Measurements from ENCODE around the gene SP9.

SP9 gene

DNA sequence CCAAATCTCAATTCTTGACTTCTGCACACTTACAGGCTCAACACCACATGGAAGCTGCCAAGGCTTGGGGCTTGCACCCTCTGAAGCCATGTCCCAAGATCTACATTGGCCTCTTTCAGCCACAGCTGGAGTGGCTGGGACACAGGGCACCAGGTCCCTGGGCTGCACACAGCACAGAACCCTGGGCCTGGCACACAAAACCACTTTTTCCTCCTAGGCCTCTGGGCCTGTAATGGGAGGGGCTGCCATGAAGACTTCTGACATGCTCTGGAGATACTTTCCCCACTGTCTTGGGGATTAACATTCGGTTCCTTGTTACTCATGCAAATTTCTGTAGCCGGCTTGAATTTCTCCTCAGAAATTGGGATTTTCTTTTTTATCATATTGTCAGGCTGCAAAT lies 29.9 kb downstream of the SP9 start:
- H3K79me2 ChIP-seq (ENCODE audit: insufficient read depth, low read length) = no peaks in the 10 kb centered on the region
- peaks cover 10% of the 10 kb centered on the region; the same call in 1 of the 2 replicates for H3K9me3 ChIP-seq (ENCODE audit: low read length)
- no peak overlapping the region for H3K4me3 ChIP-seq (ENCODE audit: low read depth, low read length, poor library complexity, severe bottlenecking)
- H3K27ac ChIP-seq (ENCODE audit: low read depth, low read length, poor library complexity, severe bottlenecking) = no peak overlapping the region
- H3K9ac ChIP-seq (ENCODE audit: low read length) = no peak overlapping the region
- no peak for TF ChIP-seq EZH2 (IDR thresholded peaks at IDR 0.05; ENCODE audit: borderline replicate concordance, low read length)
- TF ChIP-seq, protein P1, sequence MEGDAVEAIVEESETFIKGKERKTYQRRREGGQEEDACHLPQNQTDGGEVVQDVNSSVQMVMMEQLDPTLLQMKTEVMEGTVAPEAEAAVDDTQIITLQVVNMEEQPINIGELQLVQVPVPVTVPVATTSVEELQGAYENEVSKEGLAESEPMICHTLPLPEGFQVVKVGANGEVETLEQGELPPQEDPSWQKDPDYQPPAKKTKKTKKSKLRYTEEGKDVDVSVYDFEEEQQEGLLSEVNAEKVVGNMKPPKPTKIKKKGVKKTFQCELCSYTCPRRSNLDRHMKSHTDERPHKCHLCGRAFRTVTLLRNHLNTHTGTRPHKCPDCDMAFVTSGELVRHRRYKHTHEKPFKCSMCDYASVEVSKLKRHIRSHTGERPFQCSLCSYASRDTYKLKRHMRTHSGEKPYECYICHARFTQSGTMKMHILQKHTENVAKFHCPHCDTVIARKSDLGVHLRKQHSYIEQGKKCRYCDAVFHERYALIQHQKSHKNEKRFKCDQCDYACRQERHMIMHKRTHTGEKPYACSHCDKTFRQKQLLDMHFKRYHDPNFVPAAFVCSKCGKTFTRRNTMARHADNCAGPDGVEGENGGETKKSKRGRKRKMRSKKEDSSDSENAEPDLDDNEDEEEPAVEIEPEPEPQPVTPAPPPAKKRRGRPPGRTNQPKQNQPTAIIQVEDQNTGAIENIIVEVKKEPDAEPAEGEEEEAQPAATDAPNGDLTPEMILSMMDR (IDR thresholded peaks at IDR 0.05; ENCODE audit: low read length) = no peak
- H3K9me2 ChIP-seq (ENCODE audit: low read depth, low read length) = no peaks in the 10 kb centered on the region
- no peaks in the 10 kb centered on the region for H4K20me1 ChIP-seq (ENCODE audit: insufficient read depth, low read length)
- H3K36me3 ChIP-seq (ENCODE audit: insufficient read depth, low read length) = peaks cover 46% of the 10 kb centered on the region
- H2AFZ ChIP-seq (ENCODE audit: low read length) = no peak overlapping the region
- H3K27me3 ChIP-seq (ENCODE audit: insufficient read depth, low read length) = no peaks in the 10 kb centered on the region
- no peaks in the 10 kb centered on the region for H3F3A ChIP-seq (ENCODE audit: insufficient read depth, low read length)
- no peak overlapping the region for H3K4me2 ChIP-seq (ENCODE audit: low read length)
- H3K4me1 ChIP-seq (ENCODE audit: insufficient read depth, low read length, severe bottlenecking) = no peaks in the 10 kb centered on the region

DNA sequence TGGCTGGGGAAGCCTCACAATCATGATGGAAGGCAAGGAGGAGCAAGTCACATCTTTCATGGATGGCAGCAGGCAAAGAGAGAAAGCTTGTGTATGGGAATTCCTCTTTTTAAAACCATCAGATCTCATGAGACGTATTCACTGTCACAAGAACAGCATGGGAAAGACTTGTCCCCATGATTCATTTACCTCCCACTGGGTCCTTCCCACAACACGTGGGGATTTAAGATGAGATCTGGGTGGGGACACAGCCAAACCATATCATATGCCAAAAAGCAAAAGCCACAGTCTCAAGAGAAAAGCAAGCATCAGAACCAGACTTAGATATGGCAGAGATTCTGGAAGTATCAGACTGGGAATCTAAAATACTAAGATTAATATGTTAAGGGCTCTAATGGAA lies 30.8 kb downstream of the SP9 start:
- no peak overlapping the region for H3K4me3 ChIP-seq (ENCODE audit: low read depth, low read length, poor library complexity, severe bottlenecking)
- no peaks in the 10 kb centered on the region for H3F3A ChIP-seq (ENCODE audit: insufficient read depth, low read length)
- H3K9me2 ChIP-seq (ENCODE audit: low read depth, low read length) = no peaks in the 10 kb centered on the region
- H3K9me3 ChIP-seq (ENCODE audit: low read length) = peaks cover 10% of the 10 kb centered on the region; the same call in 1 of the 2 replicates
- H3K27me3 ChIP-seq (ENCODE audit: insufficient read depth, low read length) = no peaks in the 10 kb centered on the region
- no peaks in the 10 kb centered on the region for H4K20me1 ChIP-seq (ENCODE audit: insufficient read depth, low read length)
- no peak overlapping the region for H2AFZ ChIP-seq (ENCODE audit: low read length)
- no peaks in the 10 kb centered on the region for H3K79me2 ChIP-seq (ENCODE audit: insufficient read depth, low read length)
- TF ChIP-seq EZH2 (IDR thresholded peaks at IDR 0.05; ENCODE audit: borderline replicate concordance, low read length) = no peak
- TF ChIP-seq, protein P1 (IDR thresholded peaks at IDR 0.05; ENCODE audit: low read length) = no peak
- H3K4me1 ChIP-seq (ENCODE audit: insufficient read depth, low read length, severe bottlenecking) = no peaks in the 10 kb centered on the region
- H3K4me2 ChIP-seq (ENCODE audit: low read length) = no peak overlapping the region
- no peak overlapping the region for H3K27ac ChIP-seq (ENCODE audit: low read depth, low read length, poor library complexity, severe bottlenecking)
- peaks cover 49% of the 10 kb centered on the region for H3K36me3 ChIP-seq (ENCODE audit: insufficient read depth, low read length)
- H3K9ac ChIP-seq (ENCODE audit: low read length) = no peak overlapping the region

DNA sequence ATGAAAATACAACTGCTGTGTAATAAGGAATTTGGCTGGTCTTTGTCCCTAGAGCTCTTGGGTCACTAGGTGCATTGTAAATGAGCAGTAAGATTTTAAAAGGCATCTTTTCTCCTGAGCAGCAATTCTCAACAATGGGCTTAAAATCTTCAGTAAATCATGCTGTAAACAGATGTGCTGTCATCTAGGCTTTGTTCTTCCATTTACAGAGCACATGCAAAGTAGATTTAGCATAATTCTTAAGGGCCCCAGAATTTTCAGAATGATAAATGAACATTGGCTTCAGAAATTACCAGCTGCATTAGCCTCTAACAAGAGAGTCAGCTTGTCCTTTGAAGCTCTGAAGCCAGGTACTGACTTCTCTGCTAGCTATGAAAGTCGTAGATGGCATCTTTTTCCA lies 33.9 kb downstream of the SP9 start:
- Histone ChIP-seq H3K27ac (ENCODE audit: low read depth, low read length, poor library complexity, severe bottlenecking) (no peak overlapping the region), H3K4me3 (ENCODE audit: low read depth, low read length, poor library complexity, severe bottlenecking) (no peak overlapping the region), H4K20me1 (ENCODE audit: insufficient read depth, low read length) (no peaks in the 10 kb centered on the region), H3K9me2 (ENCODE audit: low read depth, low read length) (no peaks in the 10 kb centered on the region), H3K36me3 (ENCODE audit: insufficient read depth, low read length) (peaks cover 34% of the 10 kb centered on the region), H3K9me3 (ENCODE audit: low read length) (peaks cover 7% of the 10 kb centered on the region; the same call in 1 of the 2 replicates), H3K4me2 (ENCODE audit: low read length) (no peak overlapping the region), H3K9ac (ENCODE audit: low read length) (no peak overlapping the region), H2AFZ (ENCODE audit: low read length) (no peak overlapping the region), H3K27me3 (ENCODE audit: insufficient read depth, low read length) (no peaks in the 10 kb centered on the region), H3F3A (ENCODE audit: insufficient read depth, low read length) (0 out of 2 replicates have a peak, but pooled peaks cover 4% of the 10 kb centered on the region), H3K4me1 (ENCODE audit: insufficient read depth, low read length, severe bottlenecking) (no peaks in the 10 kb centered on the region), H3K79me2 (ENCODE audit: insufficient read depth, low read length) (no peaks in the 10 kb centered on the region)
- TF ChIP-seq, protein P1 (IDR thresholded peaks at IDR 0.05; ENCODE audit: low read length) = no peak
- TF ChIP-seq EZH2 (IDR thresholded peaks at IDR 0.05; ENCODE audit: borderline replicate concordance, low read length) = no peak
